ENCODE data around the gene CAAP1.
"Not testable (repeated sequence)": the region's sequence is repeated elsewhere in the genome, so short reads cannot be mapped to it uniquely, and the experiment has no call there.

The CAAP1 gene, protein sequence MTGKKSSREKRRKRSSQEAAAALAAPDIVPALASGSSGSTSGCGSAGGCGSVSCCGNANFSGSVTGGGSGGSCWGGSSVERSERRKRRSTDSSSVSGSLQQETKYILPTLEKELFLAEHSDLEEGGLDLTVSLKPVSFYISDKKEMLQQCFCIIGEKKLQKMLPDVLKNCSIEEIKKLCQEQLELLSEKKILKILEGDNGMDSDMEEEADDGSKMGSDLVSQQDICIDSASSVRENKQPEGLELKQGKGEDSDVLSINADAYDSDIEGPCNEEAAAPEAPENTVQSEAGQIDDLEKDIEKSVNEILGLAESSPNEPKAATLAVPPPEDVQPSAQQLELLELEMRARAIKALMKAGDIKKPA

DNA sequence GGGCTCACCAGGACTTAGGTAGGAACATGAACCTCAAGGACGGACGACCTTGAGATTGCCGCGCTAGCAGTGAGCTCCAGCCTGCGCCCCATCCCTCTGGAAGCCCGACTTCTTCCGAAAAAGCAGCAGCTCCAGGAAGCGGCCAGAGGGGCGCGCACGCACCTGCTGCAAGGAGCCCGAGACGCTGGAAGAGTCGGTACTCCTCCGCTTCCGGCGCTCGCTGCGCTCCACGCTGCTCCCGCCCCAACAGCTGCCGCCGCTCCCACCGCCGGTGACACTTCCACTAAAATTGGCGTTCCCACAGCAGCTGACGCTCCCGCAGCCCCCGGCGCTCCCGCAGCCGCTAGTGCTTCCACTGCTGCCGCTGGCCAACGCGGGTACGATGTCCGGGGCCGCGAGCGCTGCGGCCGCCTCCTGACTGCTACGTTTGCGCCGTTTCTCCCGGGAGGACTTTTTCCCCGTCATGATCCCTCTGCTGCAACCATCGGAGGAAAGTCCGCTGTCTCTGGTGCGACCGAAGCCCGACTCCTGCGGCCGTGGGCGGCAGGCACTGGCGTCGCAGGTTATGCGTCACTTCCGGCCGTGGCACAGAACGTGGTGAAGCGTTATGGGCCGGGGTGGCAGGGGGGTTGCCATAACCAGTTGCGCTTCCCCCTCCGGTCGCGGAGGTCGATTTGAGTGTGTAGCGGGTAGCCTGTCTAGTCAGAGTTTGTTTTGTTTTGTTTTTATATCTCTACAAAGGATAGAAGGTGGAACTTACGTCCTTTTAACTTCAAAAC, at the start of gene CAAP1:
Gene CAAP1, minus strand, starts transcription at position 552 of the 779 bp plus-strand sequence. Its CDS starts 87 bp downstream, at position 465.
- DNase-seq (ENCODE audit: low read depth in 2 of 2): peak; percentile 74

- DNase-seq (ENCODE audit: low read depth in 2 of 2): no peak
These were observed 48.2 kb upstream of the CAAP1 start for GRCh38 chr9:26940779-26941178.

GRCh38 chr9:26939955-26940711, 47.5 kb upstream of the CAAP1 start:
- no peak for DNase-seq (ENCODE audit: low read depth in 2 of 2)

GRCh38 chr9:26937816-26938371, 45.3 kb upstream of the CAAP1 start:
- DNase-seq (ENCODE audit: low read depth in 2 of 2): no peak

- DNase-seq (ENCODE audit: low read depth in 2 of 2): no peak
These were observed 43.2 kb upstream of the CAAP1 start for GRCh38 chr9:26935847-26936246.

DNA sequence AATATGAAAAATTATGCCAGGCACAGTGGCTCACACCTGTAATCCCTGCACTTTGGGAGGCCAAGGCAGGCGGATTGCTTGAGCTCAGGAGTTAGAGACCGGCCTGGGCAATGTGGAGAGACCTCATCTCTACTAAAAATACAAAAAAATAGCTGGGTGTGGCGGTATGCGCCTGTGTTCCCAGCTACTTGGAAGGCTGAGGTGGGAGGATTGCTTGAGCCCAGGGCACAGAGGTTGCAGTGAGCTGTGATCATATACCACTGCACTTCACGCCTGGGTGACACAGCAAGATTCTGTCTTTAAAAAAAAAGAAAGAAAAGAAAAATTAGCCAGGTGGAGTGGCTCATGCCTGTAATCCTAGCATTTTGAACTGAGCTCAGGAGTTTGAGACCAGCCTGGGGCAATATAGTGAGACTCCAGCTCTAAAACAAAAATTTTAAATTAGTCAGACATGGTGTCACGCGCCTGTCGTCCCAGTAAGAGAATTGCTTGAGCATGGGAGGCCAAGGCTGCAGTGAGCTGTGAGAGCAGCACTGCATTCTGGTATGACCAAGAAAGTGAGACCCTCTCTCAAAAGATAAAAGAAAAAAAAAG, 36.4 kb upstream of the CAAP1 start:
- DNase-seq (ENCODE audit: low read depth in 2 of 2): no peak

DNA sequence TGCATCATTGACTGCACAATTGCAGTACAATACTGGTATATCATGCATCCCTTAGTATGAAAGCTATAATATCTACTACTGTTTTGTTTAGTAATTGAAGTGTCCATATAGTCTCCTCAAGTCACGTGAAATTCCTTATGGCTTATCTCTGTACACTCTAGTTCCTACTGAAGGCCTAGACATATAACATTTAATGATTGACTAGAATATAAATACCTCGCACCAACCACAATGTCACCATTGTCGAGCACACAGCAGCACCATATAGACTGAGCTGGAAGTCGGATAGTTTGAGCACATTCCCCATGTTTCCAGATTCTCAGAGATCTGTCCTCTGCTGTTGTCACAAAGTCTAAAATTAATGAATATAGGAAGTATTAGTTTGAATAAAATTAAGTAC, 33.0 kb upstream of the CAAP1 start:
- no peak for DNase-seq (ENCODE audit: low read depth in 2 of 2)

- no peak for DNase-seq (ENCODE audit: low read depth in 2 of 2)
These were observed 27.1 kb upstream of the CAAP1 start for GRCh38 chr9:26919698-26920097.

DNA sequence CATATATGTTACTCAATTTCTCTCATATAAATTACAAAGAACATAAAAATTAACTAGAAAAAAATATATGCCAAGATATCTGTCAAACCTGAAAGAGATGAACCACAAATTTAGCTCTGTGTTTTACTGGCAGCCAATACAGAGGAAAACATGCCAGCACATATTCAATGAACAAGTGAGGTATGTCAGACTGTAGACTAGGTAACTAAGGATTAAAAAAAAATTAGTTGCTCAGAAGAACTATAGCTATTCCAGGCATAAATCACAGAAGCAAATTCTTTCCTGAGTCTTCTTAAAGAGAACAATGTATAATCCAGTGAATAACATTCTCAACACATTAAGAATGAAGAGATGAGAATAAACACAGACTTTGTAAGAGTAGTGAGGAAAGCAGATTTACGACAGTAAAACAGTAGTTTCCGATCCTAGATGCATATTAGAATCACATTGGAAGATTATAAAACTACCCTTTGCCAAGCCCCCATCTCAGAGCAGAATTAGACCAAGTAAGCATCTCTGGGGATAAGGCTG, 20.6 kb upstream of the CAAP1 start:
- DNase-seq (ENCODE audit: low read depth in 2 of 2): no peak

DNA sequence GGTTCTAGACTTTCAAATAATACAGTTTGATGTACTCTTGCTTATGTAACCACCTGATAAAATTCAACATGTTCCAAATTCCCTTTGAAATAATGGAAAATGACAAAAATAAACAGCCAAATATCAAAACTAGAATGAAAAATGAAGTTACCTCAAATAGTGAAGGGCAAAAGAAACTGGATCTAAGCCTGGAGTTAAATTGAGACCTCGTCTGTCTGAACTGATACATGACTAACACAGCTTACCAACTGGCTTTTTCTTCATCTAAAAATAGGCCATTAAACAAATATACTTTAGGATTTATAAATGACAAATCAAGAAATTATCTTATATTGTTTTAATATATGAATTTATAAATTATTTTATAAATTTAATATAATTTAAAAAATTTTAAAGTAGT, 12.1 kb upstream of the CAAP1 start:
- DNase-seq (ENCODE audit: low read depth in 2 of 2): no peak

GRCh38 chr9:26904070-26904469, 11.5 kb upstream of the CAAP1 start:
- no peak for DNase-seq (ENCODE audit: low read depth in 2 of 2)

DNA sequence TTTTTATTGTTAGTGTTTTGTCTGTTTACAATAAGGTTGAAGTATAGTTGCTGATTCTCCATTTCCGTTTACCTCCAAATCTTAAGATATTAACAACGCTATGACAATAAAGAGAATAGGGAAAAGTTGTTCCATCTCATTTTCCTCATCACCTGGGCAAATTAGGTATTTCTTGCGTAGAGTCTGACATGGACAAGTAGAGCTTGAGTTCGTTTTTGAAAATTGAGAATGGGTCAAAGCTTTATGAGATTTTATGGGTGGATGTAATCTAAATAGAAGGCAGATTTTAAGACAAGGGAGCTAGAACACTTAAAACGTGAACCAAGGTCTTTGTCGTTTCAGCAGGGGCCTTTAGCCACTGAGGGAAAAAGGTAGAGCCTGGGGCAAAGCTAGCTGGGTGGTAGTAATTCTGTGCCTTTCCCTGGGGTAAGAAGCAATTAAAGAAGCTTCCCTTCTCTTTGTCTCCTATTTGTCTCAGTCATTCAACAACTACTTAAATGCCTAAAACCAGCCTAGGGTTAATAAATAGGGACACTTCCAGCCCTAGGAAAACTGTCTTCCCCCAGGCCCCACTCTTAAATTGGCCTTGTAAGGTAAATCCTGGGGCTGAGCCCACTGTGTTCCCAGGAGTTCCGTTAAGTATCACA, 551 bp upstream of the CAAP1 start:
- DNase-seq (ENCODE audit: low read depth in 2 of 2): no peak

GRCh38 chr9:26891726-26892125, 876 bp downstream of the CAAP1 start:
- no peak for DNase-seq (ENCODE audit: low read depth in 2 of 2)

DNA sequence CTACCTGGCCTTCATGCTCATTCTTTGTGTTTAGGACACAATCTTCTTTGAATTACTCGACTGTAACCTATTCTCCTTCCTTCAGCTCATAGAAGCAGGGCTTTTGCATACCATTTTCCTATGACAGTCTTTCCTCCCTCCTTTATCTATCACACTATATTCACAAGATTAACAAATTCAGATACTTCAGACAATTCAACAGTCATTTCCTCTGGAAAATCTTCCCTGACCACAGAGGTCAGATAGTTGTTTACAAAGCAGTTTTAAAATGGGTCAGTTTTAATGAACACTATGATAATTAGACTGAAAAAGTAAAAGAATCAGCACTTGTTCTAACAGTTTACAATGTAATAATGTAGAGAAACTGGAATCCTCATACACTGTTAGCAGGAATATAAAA, 4.3 kb downstream of the CAAP1 start:
- no peak for DNase-seq (ENCODE audit: low read depth in 2 of 2)

DNA sequence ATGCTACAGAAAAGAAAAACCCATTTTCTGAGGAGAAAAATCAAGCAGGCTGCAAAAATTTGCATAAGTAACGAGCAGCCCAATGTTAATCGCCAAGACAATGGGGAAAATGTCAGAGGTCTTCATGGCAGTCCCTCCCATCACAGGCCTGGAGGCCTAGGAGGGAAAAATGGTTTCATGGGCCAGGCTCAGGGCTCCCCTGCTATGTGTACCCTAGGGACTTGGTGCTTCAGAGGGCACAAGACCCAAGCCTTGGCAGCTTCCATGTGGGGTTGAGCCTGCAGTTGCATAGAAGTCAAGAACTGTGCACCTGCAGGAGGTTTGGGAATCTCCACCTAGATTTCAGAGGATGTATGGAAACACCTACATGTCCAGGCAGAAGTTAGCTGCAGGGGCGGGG, 10.4 kb downstream of the CAAP1 start:
- no peak for DNase-seq (ENCODE audit: low read depth in 2 of 2)

DNA sequence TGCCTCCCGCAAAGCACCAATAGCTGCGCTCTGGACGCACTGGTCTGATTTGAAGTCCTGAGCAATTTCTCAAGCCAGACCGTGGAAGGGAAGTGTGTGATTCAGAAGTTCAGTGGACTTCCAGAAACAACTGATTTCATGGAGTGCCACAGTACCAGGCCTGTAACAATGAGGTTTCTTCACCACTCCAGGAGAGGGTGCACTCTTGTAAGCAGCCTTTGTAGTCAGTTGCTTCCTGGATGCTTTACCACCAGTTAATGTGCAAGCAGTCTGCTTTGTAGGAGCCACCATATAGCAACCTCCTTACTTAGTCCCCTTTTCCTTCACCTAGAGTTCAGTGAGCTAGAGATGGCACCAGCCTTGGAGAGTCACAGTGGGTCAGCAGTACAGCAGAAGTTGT, 12.3 kb downstream of the CAAP1 start:
- no peak for DNase-seq (ENCODE audit: low read depth in 2 of 2)

DNA sequence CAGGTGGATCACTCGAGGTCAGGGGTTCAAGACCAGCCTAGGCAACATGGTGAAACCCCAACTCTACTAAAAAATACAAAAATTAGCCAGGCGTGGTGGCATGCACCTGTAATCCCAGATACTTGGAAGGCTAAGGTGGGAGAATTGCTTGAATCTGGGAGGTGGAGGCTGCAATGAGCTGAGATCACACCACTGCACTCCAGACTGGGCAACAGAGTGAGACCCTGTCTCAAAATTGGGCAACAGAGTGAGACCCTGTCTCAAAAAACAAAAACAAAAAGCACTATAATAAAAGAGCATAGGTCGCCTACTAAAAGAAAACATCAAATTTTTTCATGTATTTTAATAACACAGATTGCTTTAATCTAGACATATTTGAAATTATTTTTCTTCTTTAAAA, 17.4 kb downstream of the CAAP1 start:
- not testable (repeated sequence) for DNase-seq (ENCODE audit: low read depth in 2 of 2)

- peak in 1 of 2 experiments; percentile 4 for DNase-seq (ENCODE audit: low read depth in 2 of 2)
These were observed 22.3 kb downstream of the CAAP1 start for GRCh38 chr9:26870292-26870691.

DNA sequence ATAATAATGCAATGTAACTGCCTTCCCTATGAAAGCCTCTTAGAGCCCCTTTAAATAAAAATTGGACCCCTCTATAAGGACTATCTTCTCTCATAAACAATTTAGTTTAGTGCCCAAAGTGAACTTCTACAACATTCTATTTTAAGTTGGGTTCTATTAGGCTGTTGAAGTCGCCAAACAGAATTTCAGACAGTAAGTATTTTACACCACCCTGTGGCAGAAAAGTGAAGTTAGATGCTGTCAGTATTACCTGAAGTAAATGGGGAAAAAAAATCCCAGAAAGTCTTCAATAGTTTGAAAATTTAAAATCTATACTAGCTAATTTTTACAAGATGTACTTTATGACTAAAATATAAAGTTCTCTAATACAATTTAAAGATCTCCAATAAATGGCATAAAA, 29.5 kb downstream of the CAAP1 start:
- DNase-seq (ENCODE audit: low read depth in 2 of 2): no peak

GRCh38 chr9:26856413-26857032, 36.1 kb downstream of the CAAP1 start:
- peak in 1 of 2 experiments; percentile 4 for DNase-seq (ENCODE audit: low read depth in 2 of 2)
